KMS-11 (cell line): ENCODE measurements around the gene SUN5.

ENCODE experiments used
- H2AFZ ChIP-seq: fragments of 200-600 bp; sonication (generic); 2 replicates; pipeline ENCODE4 v1.6.1; 2016; ENCODE audit warnings: antibody characterized with exemption, mixed run types, low read depth
- H3K27ac ChIP-seq: fragments of 200-600 bp; sonication (generic); 2 replicates; pipeline ENCODE4 v1.6.1; 2016; ENCODE audit warnings: mild to moderate bottlenecking, mixed run types
- H3K27me3 ChIP-seq: fragments of 200-600 bp; sonication (generic); 2 replicates; pipeline ENCODE4 v1.6.1; 2017; ENCODE audit warnings: mild to moderate bottlenecking, low read depth, mixed run types, moderate library complexity; ENCODE audit not compliant: insufficient read depth
- H3K36me3 ChIP-seq: fragments of 200-600 bp; sonication (generic); 2 replicates; pipeline ENCODE4 v1.6.1; 2017; ENCODE audit warnings: mild to moderate bottlenecking, mixed run types; ENCODE audit not compliant: insufficient read depth
- H3K4me1 ChIP-seq: fragments of 200-600 bp; sonication (generic); 2 replicates; pipeline ENCODE4 v1.6.1; 2016; ENCODE audit warnings: mild to moderate bottlenecking, low read depth, mixed run types; ENCODE audit not compliant: poor library complexity, severe bottlenecking
- H3K4me2 ChIP-seq: fragments of 200-600 bp; sonication (generic); 2 replicates; pipeline ENCODE4 v1.7.0; 2016; ENCODE audit warnings: mild to moderate bottlenecking, mixed run types
- H3K4me3 ChIP-seq: fragments of 200-600 bp; sonication (generic); IDR thresholded peaks from 2 replicates; pipeline ENCODE4 v1.6.1; 2017; ENCODE audit warnings: low read depth, low read length, mixed read lengths; ENCODE audit not compliant: insufficient read depth
- H3K79me2 ChIP-seq: fragments of 200-600 bp; sonication (generic); 2 replicates; pipeline ENCODE4 v1.6.1; 2016; ENCODE audit warnings: low read depth, mixed run types; ENCODE audit not compliant: insufficient read depth
- H3K9ac ChIP-seq: fragments of 200-600 bp; sonication (generic); 2 replicates; pipeline ENCODE4 v1.6.1; 2016; ENCODE audit warnings: mild to moderate bottlenecking, mixed run types
- H4K20me1 ChIP-seq: fragments of 200-600 bp; sonication (generic); 2 replicates; pipeline ENCODE4 v1.6.1; 2016; ENCODE audit warnings: mild to moderate bottlenecking, mixed run types; ENCODE audit not compliant: insufficient read depth
- TF ChIP-seq, protein P1 (sequence below): fragments of 200-600 bp; sonication (generic); conservative IDR thresholded peaks from 2 replicates; pipeline ENCODE4 v1.6.1; 2017; ENCODE audit warnings: low read depth, mild to moderate bottlenecking, antibody characterized with exemption, low read length, moderate library complexity, mixed read lengths

The SUN5 gene

DNA sequence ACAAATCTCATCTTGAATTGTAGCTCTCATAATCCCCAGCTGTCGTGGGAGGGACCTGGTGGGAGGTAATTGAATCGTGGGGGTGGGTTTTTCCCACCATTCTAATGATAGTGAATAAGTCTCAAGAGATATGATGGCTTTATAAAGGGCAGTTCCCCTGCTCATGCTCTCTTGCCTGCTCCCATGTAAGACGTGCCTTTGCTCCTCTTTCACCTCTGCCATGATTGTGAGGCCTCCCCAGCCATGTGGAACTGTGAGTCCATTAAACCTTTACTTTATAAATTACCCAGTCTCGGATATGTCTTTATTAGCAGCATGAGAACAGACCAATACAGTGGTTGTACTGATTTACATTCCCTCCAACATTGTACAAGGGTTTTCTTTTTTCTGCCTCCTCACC lies 69.7 kb downstream of the SUN5 start:
- Histone ChIP-seq H3K4me2 (no peak overlapping the region), H3K4me3 (no peak overlapping the region), H3K79me2 (no peaks in the 10 kb centered on the region), H3K27ac (no peak overlapping the region), H2AFZ (no peak overlapping the region), H3K9ac (no peak overlapping the region), H3K27me3 (no peaks in the 10 kb centered on the region), H4K20me1 (no peaks in the 10 kb centered on the region), H3K4me1 (no peaks in the 10 kb centered on the region), H3K36me3 (no peaks in the 10 kb centered on the region)
- TF ChIP-seq, protein P1, sequence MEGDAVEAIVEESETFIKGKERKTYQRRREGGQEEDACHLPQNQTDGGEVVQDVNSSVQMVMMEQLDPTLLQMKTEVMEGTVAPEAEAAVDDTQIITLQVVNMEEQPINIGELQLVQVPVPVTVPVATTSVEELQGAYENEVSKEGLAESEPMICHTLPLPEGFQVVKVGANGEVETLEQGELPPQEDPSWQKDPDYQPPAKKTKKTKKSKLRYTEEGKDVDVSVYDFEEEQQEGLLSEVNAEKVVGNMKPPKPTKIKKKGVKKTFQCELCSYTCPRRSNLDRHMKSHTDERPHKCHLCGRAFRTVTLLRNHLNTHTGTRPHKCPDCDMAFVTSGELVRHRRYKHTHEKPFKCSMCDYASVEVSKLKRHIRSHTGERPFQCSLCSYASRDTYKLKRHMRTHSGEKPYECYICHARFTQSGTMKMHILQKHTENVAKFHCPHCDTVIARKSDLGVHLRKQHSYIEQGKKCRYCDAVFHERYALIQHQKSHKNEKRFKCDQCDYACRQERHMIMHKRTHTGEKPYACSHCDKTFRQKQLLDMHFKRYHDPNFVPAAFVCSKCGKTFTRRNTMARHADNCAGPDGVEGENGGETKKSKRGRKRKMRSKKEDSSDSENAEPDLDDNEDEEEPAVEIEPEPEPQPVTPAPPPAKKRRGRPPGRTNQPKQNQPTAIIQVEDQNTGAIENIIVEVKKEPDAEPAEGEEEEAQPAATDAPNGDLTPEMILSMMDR, result no peak
